Body of pancreas (tissue), 4 donors: ENCODE results near the gene NUBP1.

Experiments used
- CTCF ChIP-seq, 7 experiments: fragments of 450-650 bp in 4 of 7; fragments of 200-600 bp in 3 of 7; sonication (generic) in 3 of 7; IDR thresholded peaks; one replicate each; pipeline ENCODE4 v1.5.1; 2016 to 2019; ENCODE audit warnings: antibody characterized with exemption in 7 of 7
- POLR2A ChIP-seq, 3 donors: fragments of 450-650 bp; IDR thresholded peaks; one replicate each; pipeline ENCODE4 v1.6.1; 2016; ENCODE audit warnings: antibody characterized with exemption in 3 of 3, mild to moderate bottlenecking in 2 of 3

GRCh38 chr16:10744370-10745030 lies 858 bp downstream of the NUBP1 start:
- no peak for TF ChIP-seq POLR2A (IDR thresholded peaks at IDR 0.05)
- no peak for TF ChIP-seq CTCF (IDR thresholded peaks at IDR 0.05)
